Sciatic nerve (tissue), 1 donor: ENCODE data around the gene HMGXB3. TPM values are rescaled to one million over a fixed set of nuclear protein-coding genes. Genes with fewer than 3 reads are reported as not detected.

ENCODE experiments used
- total RNA-seq: library from RNA; stranded (reverse); fragmentation: NEBNext Ultra II Directional; extraction: Animal tissue kit (Norgen Biotek cat#: 25700); gene quantifications from one replicate; pipeline ENCODE4 v1.2.1, GENCODE V29; 2021
- donor health status: DM: no; HTN: no; CAD: no.

The HMGXB3 gene
- total RNA-seq, 1 donor from 2014 or later = 34.6 TPM

Other genes with a start within 250 kb of the HMGXB3 start
- gene PDE6A, start 55.9 kb upstream of the HMGXB3 start, total RNA-seq = not detected
- 15.8 TPM for gene SLC26A2, start 40.0 kb upstream of the HMGXB3 start, total RNA-seq
- gene TIGD6, start 85 bp upstream of the HMGXB3 start, total RNA-seq = 8.2 TPM
- gene CSF1R, start 85.8 kb downstream of the HMGXB3 start, total RNA-seq = 74.8 TPM
- gene PDGFRB, start 155.1 kb downstream of the HMGXB3 start, total RNA-seq = 215 TPM
- gene CDX1, start 166.0 kb downstream of the HMGXB3 start, total RNA-seq = not detected
- gene SLC6A7, start 189.3 kb downstream of the HMGXB3 start, total RNA-seq = not detected